ENCODE results near the gene LIPT2. TPM values are rescaled to one million over a fixed set of nuclear protein-coding genes. Genes with fewer than 3 reads are reported as not detected.

The LIPT2 gene
- polyA plus RNA-seq, 1 donor from 2014 or later, result 11.3 TPM

- no peaks in the 10 kb centered on the region for H4K20me1 ChIP-seq (ENCODE audit: insufficient read depth)
- TF ChIP-seq EP300 (conservative IDR thresholded peaks at IDR 0.05; ENCODE audit: poor library complexity, severe bottlenecking) (no peak), RAD21 (conservative IDR thresholded peaks at IDR 0.05) (no peak), POLR2AphosphoS5 (IDR thresholded peaks at IDR 0.05) (no peak), CTCF (IDR thresholded peaks at IDR 0.05; ENCODE audit: poor library complexity, severe bottlenecking) (no peak), EZH2 (IDR thresholded peaks at IDR 0.05; ENCODE audit: borderline replicate concordance, insufficient read depth, low read length, poor library complexity, severe bottlenecking) (no peak), SMC3 (conservative IDR thresholded peaks at IDR 0.05; ENCODE audit: poor library complexity) (no peak), TAF1 (IDR thresholded peaks at IDR 0.05; ENCODE audit: low read depth) (no peak), REST (IDR thresholded peaks at IDR 0.05; ENCODE audit: borderline replicate concordance) (no peak), MXI1 (conservative IDR thresholded peaks at IDR 0.05; ENCODE audit: poor library complexity, severe bottlenecking) (no peak)
- H3K36me3 ChIP-seq (ENCODE audit: insufficient read depth, low read length), result no peaks in the 10 kb centered on the region
- H3K9ac ChIP-seq (ENCODE audit: low read length), result no peak overlapping the region
- H3K4me2 ChIP-seq (ENCODE audit: low read length), result no peak overlapping the region
- no peaks in the 10 kb centered on the region for H3K9me3 ChIP-seq (ENCODE audit: low read length)
- no peak overlapping the region for H2AFZ ChIP-seq (ENCODE audit: low read depth, low read length)
- H3K27me3 ChIP-seq (ENCODE audit: insufficient read depth, low read depth, low read length), result no peaks in the 10 kb centered on the region
- no peak overlapping the region for H3K27ac ChIP-seq (ENCODE audit: low read length)
- no peaks in the 10 kb centered on the region for H3K79me2 ChIP-seq (replicated peaks; ENCODE audit: insufficient read depth, low read length)
- no peak overlapping the region for H3K4me3 ChIP-seq (ENCODE audit: low read length)
- H3K9me2 ChIP-seq (ENCODE audit: insufficient read depth, low read length), result no peaks in the 10 kb centered on the region
- H3F3A ChIP-seq (ENCODE audit: insufficient read depth, low read length, poor library complexity, severe bottlenecking), result no peaks in the 10 kb centered on the region
Observed at GRCh38 chr11:74452366-74452765, 41.2 kb downstream of the LIPT2 start.

GRCh38 chr11:74450318-74450717, 43.2 kb downstream of the LIPT2 start:
- H3K9me3 ChIP-seq (ENCODE audit: low read length), result no peaks in the 10 kb centered on the region
- TF ChIP-seq REST (IDR thresholded peaks at IDR 0.05; ENCODE audit: borderline replicate concordance) (no peak), TAF1 (IDR thresholded peaks at IDR 0.05; ENCODE audit: low read depth) (no peak), MXI1 (conservative IDR thresholded peaks at IDR 0.05; ENCODE audit: poor library complexity, severe bottlenecking) (no peak), CTCF (IDR thresholded peaks at IDR 0.05; ENCODE audit: poor library complexity, severe bottlenecking) (no peak)
- H3K4me2 ChIP-seq (ENCODE audit: low read length), result no peak overlapping the region
- no peak overlapping the region for H3K27ac ChIP-seq (ENCODE audit: low read length)
- no peaks in the 10 kb centered on the region for H3K36me3 ChIP-seq (ENCODE audit: insufficient read depth, low read length)
- no peaks in the 10 kb centered on the region for H3K27me3 ChIP-seq (ENCODE audit: insufficient read depth, low read depth, low read length)
- H4K20me1 ChIP-seq (ENCODE audit: insufficient read depth), result no peaks in the 10 kb centered on the region
- H3F3A ChIP-seq (ENCODE audit: insufficient read depth, low read length, poor library complexity, severe bottlenecking), result no peaks in the 10 kb centered on the region
- H3K4me3 ChIP-seq (ENCODE audit: low read length), result no peak overlapping the region
- no peak overlapping the region for H2AFZ ChIP-seq (ENCODE audit: low read depth, low read length)
- no peaks in the 10 kb centered on the region for H3K79me2 ChIP-seq (replicated peaks; ENCODE audit: insufficient read depth, low read length)
- no peaks in the 10 kb centered on the region for H3K9me2 ChIP-seq (ENCODE audit: insufficient read depth, low read length)
- H3K9ac ChIP-seq (ENCODE audit: low read length), result no peak overlapping the region

Measured in neural cell (in vitro differentiated cells).